IgD-negative memory B cell (primary cell): ENCODE data around the gene SCAI. TPM values are rescaled to one million over a fixed set of nuclear protein-coding genes. Genes with fewer than 3 reads are reported as not detected.
A peak's percentile ranks its signal among the peaks of the same experiment; 100 is the strongest.
"Not testable (repeated sequence)": the region's sequence is repeated elsewhere in the genome, so short reads cannot be mapped to it uniquely, and the experiment has no call there.

Experiments used
- H3K27ac Mint-ChIP-seq, 3 donors: one replicate each; pipeline ENCODE4 v1.8.0; 2020 to 2022; ENCODE audit warnings: mild to moderate bottlenecking in 3 of 3, mixed read lengths in 3 of 3, moderate library complexity in 1 of 3
- H3K27me3 Mint-ChIP-seq: one replicate; pipeline ENCODE4 v1.8.0; 2021; ENCODE audit warnings: mixed read lengths
- H3K36me3 Mint-ChIP-seq: one replicate; pipeline ENCODE4 v1.8.0; 2020; ENCODE audit warnings: mild to moderate bottlenecking, mixed read lengths
- H3K4me1 Mint-ChIP-seq, 3 donors: one replicate each; pipeline ENCODE4 v1.8.0; 2020 to 2022; ENCODE audit warnings: mixed read lengths in 3 of 3, mild to moderate bottlenecking in 1 of 3
- H3K4me3 Mint-ChIP-seq, 4 donors: one replicate each; pipeline ENCODE4 v1.8.0; 2020 to 2022; ENCODE audit warnings: mild to moderate bottlenecking in 4 of 4, mixed read lengths in 4 of 4, moderate library complexity in 3 of 4
- H3K9me3 Mint-ChIP-seq, 3 donors: one replicate each; pipeline ENCODE4 v1.8.0; 2020 to 2021; ENCODE audit warnings: mixed read lengths in 3 of 3, mild to moderate bottlenecking in 1 of 3
- polyA plus RNA-seq: library from polyadenylated mRNA; unstranded; fragments of 300-500 nt; fragmentation: Illumina TruSeq; gene quantifications from one replicate; pipeline ENCODE4 v1.2.3, GENCODE V29; 2021

Gene SCAI
- polyA plus RNA-seq, 1 donor from 2014 or later, result 4.9 TPM

GRCh38 chr9:125049212-125050049 is 93.9 kb downstream of the SCAI start:
- no peak overlapping the region for H3K4me3 Mint-ChIP-seq
- H3K4me1 Mint-ChIP-seq, result no peaks in the 10 kb centered on the region
- peaks cover 8% of the 10 kb centered on the region for H3K36me3 Mint-ChIP-seq
- peaks cover 0 to 3% (median 0%) of the 10 kb centered on the region in 3 donors for H3K9me3 Mint-ChIP-seq
- H3K27me3 Mint-ChIP-seq, result no peaks in the 10 kb centered on the region
- no peak overlapping the region for H3K27ac Mint-ChIP-seq

- no peaks in the 10 kb centered on the region for H3K27me3 Mint-ChIP-seq
- H3K27ac Mint-ChIP-seq, result no peak overlapping the region
- no peak overlapping the region for H3K4me3 Mint-ChIP-seq
- peaks cover 6% of the 10 kb centered on the region for H3K36me3 Mint-ChIP-seq
- H3K9me3 Mint-ChIP-seq, result peaks cover 0 to 3% (median 0%) of the 10 kb centered on the region in 3 donors
- no peaks in the 10 kb centered on the region for H3K4me1 Mint-ChIP-seq
Observed at GRCh38 chr9:125043631-125044030, 99.7 kb downstream of the SCAI start.

GRCh38 chr9:125043148-125043547 is 100.2 kb downstream of the SCAI start:
- Mint-ChIP-seq H3K27me3 (no peaks in the 10 kb centered on the region), H3K27ac (no peak overlapping the region), H3K4me1 (no peaks in the 10 kb centered on the region), H3K4me3 (no peak overlapping the region), H3K36me3 (peaks cover 6% of the 10 kb centered on the region), H3K9me3 (peaks cover 0 to 3% (median 0%) of the 10 kb centered on the region in 3 donors)

- Mint-ChIP-seq H3K27me3 (no peaks in the 10 kb centered on the region), H3K27ac (peak overlapping the region in 1 of 3 donors; percentile 71), H3K4me1 (no peaks in the 10 kb centered on the region), H3K4me3 (no peak overlapping the region), H3K9me3 (no peaks in the 10 kb centered on the region), H3K36me3 (peaks cover 3% of the 10 kb centered on the region)
Observed at GRCh38 chr9:125038166-125038565, 105.2 kb downstream of the SCAI start.

- Mint-ChIP-seq H3K36me3 (peaks cover 10% of the 10 kb centered on the region), H3K4me1 (no peaks in the 10 kb centered on the region), H3K4me3 (no peak overlapping the region), H3K9me3 (no peaks in the 10 kb centered on the region), H3K27ac (no peak overlapping the region), H3K27me3 (no peaks in the 10 kb centered on the region)
Observed at GRCh38 chr9:125028041-125028440, 115.3 kb downstream of the SCAI start.

GRCh38 chr9:125024917-125025316 is 118.4 kb downstream of the SCAI start:
- H3K9me3 Mint-ChIP-seq, result no peaks in the 10 kb centered on the region
- H3K4me1 Mint-ChIP-seq, result no peaks in the 10 kb centered on the region
- no peaks in the 10 kb centered on the region for H3K27me3 Mint-ChIP-seq
- peak overlapping the region in 1 of 4 donors; percentile 28 for H3K4me3 Mint-ChIP-seq
- H3K27ac Mint-ChIP-seq, result no peak overlapping the region
- H3K36me3 Mint-ChIP-seq, result peaks cover 16% of the 10 kb centered on the region

GRCh38 chr9:125021069-125021468 is 122.3 kb downstream of the SCAI start:
- no peaks in the 10 kb centered on the region for H3K27me3 Mint-ChIP-seq
- no peak overlapping the region for H3K27ac Mint-ChIP-seq
- H3K36me3 Mint-ChIP-seq, result peaks cover 22% of the 10 kb centered on the region
- H3K9me3 Mint-ChIP-seq, result no peaks in the 10 kb centered on the region
- H3K4me3 Mint-ChIP-seq, result no peak overlapping the region
- no peaks in the 10 kb centered on the region for H3K4me1 Mint-ChIP-seq

GRCh38 chr9:125015655-125016054 is 127.7 kb downstream of the SCAI start:
- not testable (repeated sequence) for H3K4me3 Mint-ChIP-seq, H3K27me3 Mint-ChIP-seq, H3K4me1 Mint-ChIP-seq, H3K9me3 Mint-ChIP-seq, H3K27ac Mint-ChIP-seq
- H3K36me3 Mint-ChIP-seq, result peaks cover 10% of the 10 kb centered on the region

GRCh38 chr9:125012013-125012412 is 131.3 kb downstream of the SCAI start:
- not testable (repeated sequence) for H3K27ac Mint-ChIP-seq, H3K4me1 Mint-ChIP-seq, H3K36me3 Mint-ChIP-seq, H3K9me3 Mint-ChIP-seq, H3K4me3 Mint-ChIP-seq, H3K27me3 Mint-ChIP-seq

GRCh38 chr9:125008599-125008998 is 134.7 kb downstream of the SCAI start:
- H3K36me3 Mint-ChIP-seq, result peaks cover 2% of the 10 kb centered on the region
- no peak overlapping the region for H3K27ac Mint-ChIP-seq
- peaks cover 0 to 2% (median 0%) of the 10 kb centered on the region in 3 donors for H3K9me3 Mint-ChIP-seq
- no peaks in the 10 kb centered on the region for H3K4me1 Mint-ChIP-seq
- no peaks in the 10 kb centered on the region for H3K27me3 Mint-ChIP-seq
- H3K4me3 Mint-ChIP-seq, result no peak overlapping the region

GRCh38 chr9:125003332-125003731 is 140.0 kb downstream of the SCAI start:
- peaks cover under 1% of the 10 kb centered on the region for H3K36me3 Mint-ChIP-seq
- H3K27ac Mint-ChIP-seq, result no peak overlapping the region
- H3K4me3 Mint-ChIP-seq, result no peak overlapping the region

GRCh38 chr9:124983698-124984097 is 159.6 kb downstream of the SCAI start:
- Mint-ChIP-seq H3K27ac (no peak overlapping the region), H3K9me3 (no peaks in the 10 kb centered on the region), H3K4me3 (no peak overlapping the region), H3K36me3 (peaks cover 14% of the 10 kb centered on the region), H3K4me1 (no peaks in the 10 kb centered on the region), H3K27me3 (no peaks in the 10 kb centered on the region)

More at GRCh38 chr9:125003332-125003731, 140.0 kb downstream of the SCAI start:
- H3K27me3 Mint-ChIP-seq, result no peaks in the 10 kb centered on the region
- no peaks in the 10 kb centered on the region for H3K4me1 Mint-ChIP-seq
- no peaks in the 10 kb centered on the region for H3K9me3 Mint-ChIP-seq

- Mint-ChIP-seq H3K4me1 (no peaks in the 10 kb centered on the region), H3K36me3 (peaks cover 13% of the 10 kb centered on the region), H3K27ac (no peak overlapping the region), H3K9me3 (no peaks in the 10 kb centered on the region), H3K27me3 (no peaks in the 10 kb centered on the region), H3K4me3 (no peak overlapping the region)
Observed at GRCh38 chr9:124980431-124980830, 162.9 kb downstream of the SCAI start.

- H3K4me3 Mint-ChIP-seq, result no peak overlapping the region
- H3K36me3 Mint-ChIP-seq, result peaks cover 21% of the 10 kb centered on the region
- H3K4me1 Mint-ChIP-seq, result no peaks in the 10 kb centered on the region
- H3K27me3 Mint-ChIP-seq, result no peaks in the 10 kb centered on the region
- no peaks in the 10 kb centered on the region for H3K9me3 Mint-ChIP-seq
- no peak overlapping the region for H3K27ac Mint-ChIP-seq
Observed at GRCh38 chr9:124975131-124975530, 168.2 kb downstream of the SCAI start.

GRCh38 chr9:124973807-124974206 is 169.5 kb downstream of the SCAI start:
- Mint-ChIP-seq H3K4me3 (no peak overlapping the region), H3K27me3 (no peaks in the 10 kb centered on the region), H3K9me3 (no peaks in the 10 kb centered on the region), H3K27ac (no peak overlapping the region), H3K36me3 (peaks cover 22% of the 10 kb centered on the region), H3K4me1 (no peaks in the 10 kb centered on the region)

GRCh38 chr9:124972241-124972770 is 171.0 kb downstream of the SCAI start:
- Mint-ChIP-seq H3K4me1 (no peaks in the 10 kb centered on the region), H3K27me3 (no peaks in the 10 kb centered on the region), H3K27ac (no peak overlapping the region), H3K9me3 (no peaks in the 10 kb centered on the region), H3K36me3 (peaks cover 18% of the 10 kb centered on the region), H3K4me3 (no peak overlapping the region)
